ENCODE results near the gene RIN3. TPM values are rescaled to one million over a fixed set of nuclear protein-coding genes. Genes with fewer than 3 reads are reported as not detected.

Gene RIN3
- total RNA-seq, 1 donor from 2014 or later, result 12.1 TPM

- intact Hi-C loops (cut with DNase I), result no loop called here
- no peak for DNase-seq (ENCODE audit: low spot score)
Observed at GRCh38 chr14:92607251-92607650, 93.7 kb downstream of the RIN3 start.

DNA sequence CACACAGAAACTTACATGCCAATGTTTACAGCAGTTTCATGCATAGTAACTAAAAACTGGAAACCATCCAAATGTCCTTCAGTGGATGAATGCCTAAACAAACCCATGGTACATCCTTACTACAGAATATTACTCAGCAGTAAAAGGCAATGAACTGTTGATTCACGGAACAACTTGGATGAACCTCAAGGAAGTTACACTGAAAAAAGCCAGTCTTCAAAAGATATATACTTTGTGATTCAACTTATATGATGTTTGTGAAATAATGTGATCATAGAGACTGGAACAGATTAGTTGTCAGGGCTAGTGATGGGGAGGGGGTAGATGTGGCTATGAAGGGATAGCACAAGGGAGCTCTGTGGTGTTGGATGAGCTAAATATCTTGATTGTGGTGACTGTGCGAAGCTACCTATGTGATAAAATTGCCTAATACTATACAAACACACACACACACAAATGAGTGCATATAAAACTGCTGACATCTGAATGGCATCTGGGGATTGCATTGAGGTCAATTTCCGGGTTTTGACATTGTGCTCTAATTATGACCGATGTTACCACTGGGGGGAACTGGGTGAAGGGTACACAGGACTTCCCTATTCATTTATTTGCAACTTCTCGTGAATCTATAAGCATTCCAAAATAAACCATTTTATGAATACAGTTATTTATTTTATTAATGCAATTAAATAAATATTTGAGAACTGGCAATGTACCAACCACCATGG lies 94.3 kb downstream of the RIN3 start:
- intact Hi-C loops (cut with DNase I), result no loop called here

GRCh38 chr14:92609955-92610354 lies 96.4 kb downstream of the RIN3 start:
- intact Hi-C loops (cut with DNase I), result no loop called here
- no peak for DNase-seq (ENCODE audit: low spot score)

More for the DNA sequence above, 94.3 kb downstream of the RIN3 start:
- DNase-seq (ENCODE audit: low spot score), result no peak

GRCh38 chr14:92610849-92611271 lies 97.3 kb downstream of the RIN3 start:
- intact Hi-C loops (cut with DNase I), result no loop called here
- no peak for DNase-seq (ENCODE audit: low spot score)

DNA sequence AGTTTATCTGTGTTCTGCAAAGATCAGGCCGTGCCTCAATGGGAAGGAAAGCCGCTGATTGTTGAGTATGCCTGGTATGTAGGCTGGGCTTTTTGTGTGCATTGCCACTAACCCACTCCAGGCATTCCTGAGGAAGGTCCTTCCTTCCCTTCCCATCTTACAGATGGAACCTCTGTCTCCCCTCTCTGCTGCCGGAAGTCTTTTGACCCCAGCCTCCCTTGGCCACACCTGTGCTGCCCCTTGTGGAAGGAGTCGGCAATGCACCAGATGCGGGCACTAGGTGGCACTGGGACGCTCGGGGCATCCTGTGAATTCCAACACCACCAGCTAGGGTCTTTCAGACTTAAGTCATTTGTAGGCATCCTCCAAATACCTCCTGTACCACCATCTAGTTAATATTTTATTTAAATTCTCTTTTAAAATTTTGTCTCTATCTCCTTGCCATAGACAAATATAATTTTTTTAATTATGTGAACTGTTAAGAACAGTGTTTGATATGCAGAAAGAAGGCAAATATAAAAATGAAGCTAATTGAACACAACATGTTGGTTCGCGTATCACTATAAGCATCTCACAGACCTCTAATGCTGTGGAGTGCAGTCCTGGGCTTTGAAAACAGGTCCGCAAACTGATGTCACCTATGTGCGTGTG lies 99.6 kb downstream of the RIN3 start:
- no peak for DNase-seq (ENCODE audit: low spot score)
- intact Hi-C loops (cut with DNase I), result no loop called here

DNA sequence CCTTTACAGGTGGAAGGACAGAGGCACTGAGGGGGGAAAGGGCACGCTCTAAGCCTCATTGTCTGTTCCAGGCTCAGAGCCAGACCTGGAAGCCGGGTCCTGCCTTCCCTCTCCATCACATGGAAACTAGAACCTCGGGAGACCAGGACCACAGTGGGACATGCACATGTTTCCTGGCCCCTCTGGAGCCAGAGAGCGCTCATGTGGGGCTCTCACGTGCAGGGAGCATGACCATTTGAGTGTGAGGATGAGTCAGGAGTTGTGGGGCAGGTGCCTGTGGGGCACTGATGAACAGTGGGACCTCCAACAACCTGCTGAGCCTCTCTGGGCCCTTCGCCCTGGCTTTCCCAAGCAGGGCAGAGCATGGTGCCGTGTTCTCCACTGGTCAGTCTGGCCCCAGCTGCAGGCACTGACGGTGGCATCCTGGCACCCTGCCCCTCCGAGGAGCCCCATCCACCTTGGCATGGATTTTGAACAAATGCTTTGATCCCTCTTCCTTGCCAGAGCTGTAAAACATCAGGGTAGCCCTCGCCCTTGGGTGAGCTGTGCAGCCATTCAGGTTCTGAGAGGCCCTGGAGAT lies 100.2 kb downstream of the RIN3 start:
- intact Hi-C loops (cut with DNase I), result no loop called here
- no peak for DNase-seq (ENCODE audit: low spot score)

- no peak for DNase-seq (ENCODE audit: low spot score)
- intact Hi-C loops (cut with DNase I), result no loop called here
Observed at GRCh38 chr14:92615451-92615850, 101.9 kb downstream of the RIN3 start.

- intact Hi-C loops (cut with DNase I), result no loop called here
- DNase-seq (ENCODE audit: low spot score), result no peak
Observed at GRCh38 chr14:92616178-92616577, 102.6 kb downstream of the RIN3 start.

DNA sequence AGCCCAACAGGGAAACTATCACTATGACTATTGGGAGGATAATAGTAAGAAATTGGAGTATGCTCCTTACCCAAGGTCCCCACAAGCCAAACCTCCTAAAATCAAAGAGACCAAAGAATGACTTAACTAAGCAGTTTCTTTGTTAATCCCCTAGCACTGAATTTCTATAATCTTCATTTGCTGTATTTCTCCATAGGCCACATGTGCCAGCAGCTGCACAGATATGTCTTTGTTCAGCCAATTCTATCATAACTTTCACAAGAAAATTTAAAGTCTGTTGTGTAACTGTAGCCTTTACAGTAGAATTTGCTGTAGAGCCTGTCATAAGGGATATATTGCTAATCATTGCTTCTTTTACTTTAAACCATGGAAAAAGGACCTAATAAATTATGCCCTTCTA lies 104.0 kb downstream of the RIN3 start:
- intact Hi-C loops (cut with DNase I), result no loop called here
- no peak for DNase-seq (ENCODE audit: low spot score)

DNA sequence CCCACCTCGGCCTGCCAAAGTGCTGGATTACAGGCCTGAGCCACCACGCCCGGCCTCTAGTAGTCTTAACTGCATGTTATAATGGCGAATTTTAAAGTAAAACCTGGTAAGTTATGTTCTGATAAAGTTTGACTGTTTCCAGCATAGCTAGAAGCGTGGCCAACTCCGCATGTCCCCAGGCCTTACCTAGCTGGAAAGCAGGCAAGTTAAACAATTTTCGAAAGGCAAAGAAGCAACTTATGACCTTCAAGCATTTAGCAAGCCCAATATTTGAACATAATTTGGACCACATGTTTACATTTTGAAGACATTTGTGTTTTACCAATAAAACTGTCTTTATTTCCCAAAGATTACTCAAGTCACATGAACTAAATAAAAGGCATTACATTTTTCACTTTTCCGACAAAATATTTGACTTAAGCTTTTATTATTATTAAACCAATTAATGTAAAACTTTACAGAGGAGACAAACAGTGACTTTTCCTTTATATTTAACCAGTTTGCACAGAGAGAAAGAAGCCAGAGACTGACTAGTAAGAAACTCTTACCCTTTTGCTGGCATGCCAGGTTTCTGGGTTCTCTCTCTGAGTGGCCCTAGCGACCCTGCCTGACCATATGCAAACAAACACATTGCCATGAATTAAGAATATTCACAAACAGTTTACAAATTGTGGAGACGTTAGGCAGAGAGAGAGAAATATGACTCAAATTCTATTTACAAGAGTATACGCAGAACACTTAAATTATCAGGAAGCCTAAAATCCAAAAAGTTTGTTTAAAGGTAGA lies 106.3 kb downstream of the RIN3 start:
- intact Hi-C loops (cut with DNase I), result no loop called here
- DNase-seq (ENCODE audit: low spot score), result no peak

DNA sequence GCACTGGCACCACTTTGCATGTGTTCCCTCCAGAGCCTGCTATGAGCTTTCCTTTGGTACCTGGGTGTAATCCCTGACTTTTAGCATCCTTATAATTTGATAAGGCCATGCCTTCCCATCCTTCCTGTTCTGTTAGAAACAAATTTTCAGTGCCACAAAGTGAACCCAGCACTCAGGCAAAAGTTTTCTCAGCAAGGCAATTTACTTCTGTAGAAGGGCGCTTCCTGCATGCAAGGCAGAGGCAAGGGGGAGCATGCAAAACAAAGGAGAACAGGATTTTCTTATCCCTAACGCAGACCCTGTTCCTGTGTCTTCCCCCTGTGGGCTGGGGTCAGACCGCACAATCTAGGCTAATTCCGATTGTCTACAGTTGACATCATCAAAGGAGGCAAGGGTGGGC lies 108.7 kb downstream of the RIN3 start:
- DNase-seq (ENCODE audit: low spot score), result no peak
- intact Hi-C loops (cut with DNase I), result no loop called here

GRCh38 chr14:92624764-92625163 lies 111.2 kb downstream of the RIN3 start:
- intact Hi-C loops (cut with DNase I), result no loop called here
- DNase-seq (ENCODE audit: low spot score), result no peak

- no peak for DNase-seq (ENCODE audit: low spot score)
- intact Hi-C loops (cut with DNase I), result no loop called here
Observed at GRCh38 chr14:92625213-92625612, 111.6 kb downstream of the RIN3 start.

DNA sequence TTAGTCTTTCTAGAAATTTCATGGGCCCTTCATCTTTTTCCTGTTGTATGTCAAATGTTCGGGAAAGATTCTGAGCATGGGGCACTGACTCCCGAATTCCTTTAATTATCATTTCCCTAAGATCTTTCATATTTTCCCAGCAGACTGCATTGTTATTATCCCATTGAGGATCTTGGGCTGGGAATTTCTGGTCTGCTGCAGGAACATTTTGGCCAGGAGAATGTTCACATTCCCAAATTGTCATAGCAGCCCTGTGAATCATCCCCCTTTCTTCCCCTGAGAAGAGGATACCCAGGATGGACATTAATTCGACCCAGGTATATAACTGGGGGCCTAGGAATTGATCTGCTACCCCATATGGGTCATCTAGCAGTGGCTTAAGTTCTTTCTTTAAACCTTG lies 112.5 kb downstream of the RIN3 start:
- intact Hi-C loops (cut with DNase I), result no loop called here
- DNase-seq (ENCODE audit: low spot score), result no peak

- intact Hi-C loops (cut with DNase I), result no loop called here
- DNase-seq (ENCODE audit: low spot score), result no peak
Observed at GRCh38 chr14:92627707-92628215, 114.2 kb downstream of the RIN3 start.

- intact Hi-C loops (cut with DNase I), result no loop called here
Observed at GRCh38 chr14:92628636-92629035, 115.1 kb downstream of the RIN3 start.

DNA sequence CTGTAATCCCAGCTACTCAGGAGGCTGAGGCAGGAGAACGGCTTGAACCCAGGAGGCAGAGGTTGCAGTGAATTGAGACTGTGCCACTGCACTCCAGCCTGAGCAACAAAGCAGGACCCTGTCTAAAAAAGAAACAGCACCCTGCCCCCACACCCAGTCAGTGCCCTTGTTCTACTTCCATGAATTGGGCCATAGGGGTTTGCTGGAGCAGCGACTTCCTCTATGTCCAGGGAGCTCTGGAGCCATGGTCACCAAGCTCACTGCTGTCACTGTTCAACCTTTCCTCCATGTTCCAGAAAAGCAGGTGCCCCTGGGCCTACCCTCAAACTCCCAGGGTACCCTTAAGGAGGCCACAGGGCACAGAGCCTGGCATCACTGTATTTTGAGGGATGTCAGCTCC lies 116.8 kb downstream of the RIN3 start:
- intact Hi-C loops (cut with DNase I), result no loop called here
- no peak for DNase-seq (ENCODE audit: low spot score)

More at GRCh38 chr14:92628636-92629035, 115.1 kb downstream of the RIN3 start:
- no peak for DNase-seq (ENCODE audit: low spot score)

DNA sequence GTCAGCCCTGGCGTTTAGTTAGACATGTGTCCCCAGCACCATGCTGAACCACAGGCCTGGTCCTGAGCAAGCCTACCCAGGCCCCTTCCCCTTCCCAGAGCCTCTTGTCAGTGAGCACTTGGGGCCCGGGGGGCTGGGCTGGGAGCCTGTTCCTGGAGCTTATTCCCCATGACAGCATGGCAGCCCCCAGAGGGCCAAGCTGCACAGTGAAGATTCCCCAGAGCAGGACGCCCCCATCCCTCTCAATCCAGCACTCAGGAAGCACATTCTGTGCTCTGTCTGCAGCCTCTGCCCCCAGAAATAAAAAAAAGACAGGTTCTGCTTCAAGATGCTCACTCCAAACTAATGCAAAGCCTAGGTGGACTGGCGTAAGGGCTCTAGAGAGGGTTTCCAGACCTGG lies 117.5 kb downstream of the RIN3 start:
- intact Hi-C loops (cut with DNase I), result no loop called here
- no peak for DNase-seq (ENCODE audit: low spot score)

- no peak for DNase-seq (ENCODE audit: low spot score)
- intact Hi-C loops (cut with DNase I), result no loop called here
Observed at GRCh38 chr14:92632546-92633273, 119.1 kb downstream of the RIN3 start.

DNA sequence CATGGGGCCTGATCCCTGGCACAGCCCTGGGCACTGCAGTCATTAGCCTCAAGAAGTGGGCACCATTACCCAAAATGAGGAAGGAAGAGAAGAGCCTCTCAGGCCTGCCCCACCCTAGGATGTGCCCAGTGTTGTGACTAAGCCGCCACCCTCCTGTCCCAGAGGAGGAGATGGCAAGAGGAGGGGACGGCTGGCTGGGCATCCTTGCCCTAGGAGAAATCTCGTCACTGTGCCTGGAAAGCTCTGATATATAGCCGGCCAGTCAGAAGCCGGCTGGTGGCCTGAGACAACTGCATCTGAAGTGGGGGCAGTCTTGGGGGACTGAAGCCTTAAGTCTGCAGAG lies 119.7 kb downstream of the RIN3 start:
- DNase-seq (ENCODE audit: low spot score), result no peak
- intact Hi-C loops (cut with DNase I), result no loop called here
